ENCODE data around the gene CEP112.

Gene CEP112

GRCh38 chr17:66235377-66235994 lies 43.6 kb upstream of the CEP112 start:
- Histone ChIP-seq H3K9me3 (ENCODE audit: insufficient read depth, low read length) (no peaks in the 10 kb centered on the region), H3K9ac (ENCODE audit: low read length) (no peak overlapping the region), H3K27me3 (ENCODE audit: low read length) (no peaks in the 10 kb centered on the region), H3K4me2 (ENCODE audit: low read depth, low read length, poor library complexity, severe bottlenecking) (no peak overlapping the region), H4K20me1 (ENCODE audit: low read depth, low read length) (no peaks in the 10 kb centered on the region), H3K9me2 (replicated peaks; ENCODE audit: insufficient read depth, low read length) (no peaks in the 10 kb centered on the region), H3K79me2 (ENCODE audit: insufficient read depth, low read length) (no peaks in the 10 kb centered on the region), H3K27ac (ENCODE audit: low read depth, low read length) (no peak overlapping the region), H3F3A (ENCODE audit: insufficient read depth) (0 out of 2 replicates have a peak, but pooled peaks cover 4% of the 10 kb centered on the region), H2AFZ (ENCODE audit: low read depth, low read length, severe bottlenecking) (no peak overlapping the region), H3K4me3 (ENCODE audit: insufficient read depth, low read length, poor library complexity, severe bottlenecking) (no peak overlapping the region), H3K36me3 (ENCODE audit: low read length) (no peaks in the 10 kb centered on the region)
- TF ChIP-seq CTCF (IDR thresholded peaks at IDR 0.05; ENCODE audit: insufficient read depth, low read length, poor library complexity, severe bottlenecking) (no peak), EZH2phosphoT487 (conservative IDR thresholded peaks at IDR 0.05; ENCODE audit: low read length) (no peak)

GRCh38 chr17:66234611-66235010 lies 42.7 kb upstream of the CEP112 start:
- Histone ChIP-seq H3F3A (ENCODE audit: insufficient read depth) (0 out of 2 replicates have a peak, but pooled peaks cover 4% of the 10 kb centered on the region), H3K9ac (ENCODE audit: low read length) (no peak overlapping the region), H3K27me3 (ENCODE audit: low read length) (no peaks in the 10 kb centered on the region), H3K27ac (ENCODE audit: low read depth, low read length) (no peak overlapping the region), H2AFZ (ENCODE audit: low read depth, low read length, severe bottlenecking) (no peak overlapping the region), H4K20me1 (ENCODE audit: low read depth, low read length) (no peaks in the 10 kb centered on the region), H3K36me3 (ENCODE audit: low read length) (no peaks in the 10 kb centered on the region), H3K9me2 (replicated peaks; ENCODE audit: insufficient read depth, low read length) (no peaks in the 10 kb centered on the region), H3K4me3 (ENCODE audit: insufficient read depth, low read length, poor library complexity, severe bottlenecking) (no peak overlapping the region), H3K9me3 (ENCODE audit: insufficient read depth, low read length) (no peaks in the 10 kb centered on the region), H3K4me2 (ENCODE audit: low read depth, low read length, poor library complexity, severe bottlenecking) (no peak overlapping the region), H3K79me2 (ENCODE audit: insufficient read depth, low read length) (no peaks in the 10 kb centered on the region)
- TF ChIP-seq EZH2phosphoT487 (conservative IDR thresholded peaks at IDR 0.05; ENCODE audit: low read length) (no peak), CTCF (IDR thresholded peaks at IDR 0.05; ENCODE audit: insufficient read depth, low read length, poor library complexity, severe bottlenecking) (no peak)

- H3K79me2 ChIP-seq (ENCODE audit: insufficient read depth, low read length) = no peaks in the 10 kb centered on the region
- H3K36me3 ChIP-seq (ENCODE audit: low read length) = no peaks in the 10 kb centered on the region
- no peak overlapping the region for H3K4me3 ChIP-seq (ENCODE audit: insufficient read depth, low read length, poor library complexity, severe bottlenecking)
- no peak overlapping the region for H3K9ac ChIP-seq (ENCODE audit: low read length)
- H2AFZ ChIP-seq (ENCODE audit: low read depth, low read length, severe bottlenecking) = no peak overlapping the region
- TF ChIP-seq CTCF (IDR thresholded peaks at IDR 0.05; ENCODE audit: insufficient read depth, low read length, poor library complexity, severe bottlenecking) (no peak), EZH2phosphoT487 (conservative IDR thresholded peaks at IDR 0.05; ENCODE audit: low read length) (no peak)
- no peaks in the 10 kb centered on the region for H3K9me2 ChIP-seq (replicated peaks; ENCODE audit: insufficient read depth, low read length)
- H3F3A ChIP-seq (ENCODE audit: insufficient read depth) = 0 out of 2 replicates have a peak, but pooled peaks cover 4% of the 10 kb centered on the region
- no peak overlapping the region for H3K4me2 ChIP-seq (ENCODE audit: low read depth, low read length, poor library complexity, severe bottlenecking)
- H3K27ac ChIP-seq (ENCODE audit: low read depth, low read length) = no peak overlapping the region
- H3K27me3 ChIP-seq (ENCODE audit: low read length) = no peaks in the 10 kb centered on the region
- no peaks in the 10 kb centered on the region for H3K9me3 ChIP-seq (ENCODE audit: insufficient read depth, low read length)
- H4K20me1 ChIP-seq (ENCODE audit: low read depth, low read length) = no peaks in the 10 kb centered on the region
These were observed 41.3 kb upstream of the CEP112 start for GRCh38 chr17:66233023-66233753.

Measured in SU-DHL-6 (cell line).